ENCODE data around the gene LZTR1. TPM values are rescaled to one million over a fixed set of nuclear protein-coding genes. Genes with fewer than 3 reads are reported as not detected.

LZTR1 gene
- total RNA-seq, 4 donors from 2014 or later, result 45.4 to 63.0 (median 53.4) TPM

- Histone ChIP-seq H3K9me3 (no peaks in the 10 kb centered on the region), H3K4me3 (peak overlapping the region; percentile 11 to 54), H3K36me3 (no peaks in the 10 kb centered on the region), H3K27ac (peak overlapping the region in 1 of 4 donors; percentile 32), H3K27me3 (peaks cover 30% of the 10 kb centered on the region), H3K4me1 (peaks cover 0 to 20% (median 3%) of the 10 kb centered on the region in 3 donors)
- TF ChIP-seq CTCF (IDR thresholded peaks at IDR 0.05) (no peak), POLR2AphosphoS5 (IDR thresholded peaks at IDR 0.05) (no peak), POLR2A (IDR thresholded peaks at IDR 0.05) (no peak), EP300 (IDR thresholded peaks at IDR 0.05) (no peak)
- ATAC-seq, result no peak
- WGBS, 2 donors (ENCODE audit: low coverage in 1 of 2), result 1% methylated on average over 12 of the region's 28 CpGs; no CpG with 5 or more reads in 1 of the 2 donors
Measured at GRCh38 chr22:20964799-20965103, 17.3 kb upstream of the LZTR1 start.

- Histone ChIP-seq H3K4me1 (peaks cover 0 to 20% (median 3%) of the 10 kb centered on the region in 3 donors), H3K27ac (no peak overlapping the region), H3K27me3 (peaks cover 30% of the 10 kb centered on the region), H3K36me3 (no peaks in the 10 kb centered on the region), H3K9me3 (no peaks in the 10 kb centered on the region), H3K4me3 (peak overlapping the region; percentile 40 to 54)
- 0% methylated on average over 3 of the region's 65 CpGs; no CpG with 5 or more reads in 1 of the 2 donors for whole genome bisulfite sequencing, 2 donors (ENCODE audit: low coverage in 1 of 2)
- TF ChIP-seq POLR2AphosphoS5 (IDR thresholded peaks at IDR 0.05), result no peak
- TF ChIP-seq EP300 (IDR thresholded peaks at IDR 0.05), result no peak
- no peak for TF ChIP-seq POLR2A (IDR thresholded peaks at IDR 0.05)
- no peak for TF ChIP-seq CTCF (IDR thresholded peaks at IDR 0.05)
- ATAC-seq, result peak; percentile 57
Measured at GRCh38 chr22:20965104-20965887, 16.8 kb upstream of the LZTR1 start.

- WGBS, 2 donors (ENCODE audit: low coverage in 1 of 2), result 80% methylated on average over 1 of the region's 13 CpGs; no CpG with 5 or more reads in 1 of the 2 donors
Measured at GRCh38 chr22:20965888-20966855, 15.9 kb upstream of the LZTR1 start.

More at GRCh38 chr22:20965888-20966855, 15.9 kb upstream of the LZTR1 start:
- H3K27ac ChIP-seq, result no peak overlapping the region
- no peaks in the 10 kb centered on the region for H3K9me3 ChIP-seq
- H3K4me3 ChIP-seq, result no peak overlapping the region
- H3K36me3 ChIP-seq, result no peaks in the 10 kb centered on the region
- no peak for ATAC-seq
- peaks cover 0 to 20% (median 3%) of the 10 kb centered on the region in 3 donors for H3K4me1 ChIP-seq
- no peak for TF ChIP-seq EP300 (IDR thresholded peaks at IDR 0.05)
- no peak for TF ChIP-seq POLR2A (IDR thresholded peaks at IDR 0.05)
- no peak for TF ChIP-seq POLR2AphosphoS5 (IDR thresholded peaks at IDR 0.05)
- TF ChIP-seq CTCF (IDR thresholded peaks at IDR 0.05), result no peak
- peaks cover 30% of the 10 kb centered on the region for H3K27me3 ChIP-seq
